Measurements from ENCODE around the gene ABCA7. TPM values are rescaled to one million over a fixed set of nuclear protein-coding genes. Genes with fewer than 3 reads are reported as not detected.

ABCA7 gene
- total and polyA plus RNA-seq, 2 of the 13 experiments (the other 11 are each of a cell fraction or from before 2014, with no cell fraction given): 4.4 to 32.4 TPM

DNA sequence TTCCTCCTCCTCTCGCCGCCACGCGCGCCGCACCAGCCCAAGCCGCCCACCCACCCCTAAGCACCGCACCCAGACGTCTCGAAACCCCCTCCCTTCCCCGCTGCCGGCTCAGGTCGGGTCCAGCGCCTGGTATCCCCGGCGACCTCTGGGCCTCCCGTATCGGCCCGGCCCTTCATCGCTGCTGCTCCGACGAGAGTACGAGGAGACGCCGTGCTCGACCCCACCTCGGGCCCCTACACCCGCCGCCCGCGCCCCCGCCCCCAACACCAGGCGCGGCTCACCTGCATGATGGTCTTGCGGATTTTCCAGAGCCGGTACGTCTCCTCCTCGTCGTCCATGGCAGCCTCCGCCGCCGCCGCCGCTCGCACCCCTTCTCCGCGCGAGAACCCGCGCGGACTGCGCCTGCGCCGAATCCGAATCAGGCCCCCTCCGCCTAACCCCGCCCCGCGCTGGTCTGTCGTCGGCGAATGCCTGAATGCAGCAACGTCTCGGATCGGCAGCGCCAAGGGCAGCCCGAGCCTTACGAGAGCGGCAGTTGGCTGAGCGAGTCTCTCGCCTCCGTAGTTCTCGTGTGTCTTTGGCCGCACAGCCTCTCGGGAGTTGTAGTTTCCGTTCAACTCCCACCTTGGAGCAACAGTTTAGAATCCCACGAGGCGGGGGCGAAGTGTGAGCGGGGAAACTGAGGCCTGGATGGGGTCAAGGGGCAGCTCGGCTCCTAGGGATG lies 55.2 kb downstream of the ABCA7 start, which contains the start of gene POLR2E (continued):
- TF ChIP-seq IRX3 (CRISPR knock-in tag; IDR thresholded peaks at IDR 0.05; ENCODE audit: borderline replicate concordance, low read depth) (no peak), ZNF782 (CRISPR knock-in tag; IDR thresholded peaks at IDR 0.05; ENCODE audit: borderline replicate concordance) (no peak), ZNF337 (CRISPR knock-in tag; IDR thresholded peaks at IDR 0.05; ENCODE audit: borderline replicate concordance, low read depth) (no peak), FOXO1 (CRISPR knock-in tag; IDR thresholded peaks at IDR 0.05) (peak; percentile 52), GZF1 (CRISPR knock-in tag; IDR thresholded peaks at IDR 0.05) (no peak), AGO2 (optimal IDR thresholded peaks at IDR 0.05; ENCODE audit: low read depth, low read length) (peak; percentile 39), GATAD1 (CRISPR knock-in tag; IDR thresholded peaks at IDR 0.05) (peak; percentile 96), SALL2 (CRISPR knock-in tag; IDR thresholded peaks at IDR 0.05) (no peak), SMAD9 (CRISPR knock-in tag; IDR thresholded peaks at IDR 0.05) (no peak), PAWR (CRISPR knock-in tag; IDR thresholded peaks at IDR 0.05; ENCODE audit: borderline replicate concordance) (no peak), ZSCAN22 (CRISPR knock-in tag; IDR thresholded peaks at IDR 0.05) (no peak), ADNP (CRISPR knock-in tag; IDR thresholded peaks at IDR 0.05) (no peak), ZNF724P (CRISPR knock-in tag; IDR thresholded peaks at IDR 0.05; ENCODE audit: borderline replicate concordance) (0 out of 2 replicates have a peak, but pooled peaks have one; percentile 49)
- TF ChIP-seq, protein P1, sequence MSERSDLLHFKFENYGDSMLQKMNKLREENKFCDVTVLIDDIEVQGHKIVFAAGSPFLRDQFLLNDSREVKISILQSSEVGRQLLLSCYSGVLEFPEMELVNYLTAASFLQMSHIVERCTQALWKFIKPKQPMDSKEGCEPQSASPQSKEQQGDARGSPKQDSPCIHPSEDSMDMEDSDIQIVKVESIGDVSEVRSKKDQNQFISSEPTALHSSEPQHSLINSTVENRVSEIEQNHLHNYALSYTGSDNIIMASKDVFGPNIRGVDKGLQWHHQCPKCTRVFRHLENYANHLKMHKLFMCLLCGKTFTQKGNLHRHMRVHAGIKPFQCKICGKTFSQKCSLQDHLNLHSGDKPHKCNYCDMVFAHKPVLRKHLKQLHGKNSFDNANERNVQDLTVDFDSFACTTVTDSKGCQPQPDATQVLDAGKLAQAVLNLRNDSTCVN (CRISPR knock-in tag; IDR thresholded peaks at IDR 0.05; ENCODE audit: borderline replicate concordance): peak; percentile 27; the same call in 1 of the 2 replicates
- TF ChIP-seq, protein P2, sequence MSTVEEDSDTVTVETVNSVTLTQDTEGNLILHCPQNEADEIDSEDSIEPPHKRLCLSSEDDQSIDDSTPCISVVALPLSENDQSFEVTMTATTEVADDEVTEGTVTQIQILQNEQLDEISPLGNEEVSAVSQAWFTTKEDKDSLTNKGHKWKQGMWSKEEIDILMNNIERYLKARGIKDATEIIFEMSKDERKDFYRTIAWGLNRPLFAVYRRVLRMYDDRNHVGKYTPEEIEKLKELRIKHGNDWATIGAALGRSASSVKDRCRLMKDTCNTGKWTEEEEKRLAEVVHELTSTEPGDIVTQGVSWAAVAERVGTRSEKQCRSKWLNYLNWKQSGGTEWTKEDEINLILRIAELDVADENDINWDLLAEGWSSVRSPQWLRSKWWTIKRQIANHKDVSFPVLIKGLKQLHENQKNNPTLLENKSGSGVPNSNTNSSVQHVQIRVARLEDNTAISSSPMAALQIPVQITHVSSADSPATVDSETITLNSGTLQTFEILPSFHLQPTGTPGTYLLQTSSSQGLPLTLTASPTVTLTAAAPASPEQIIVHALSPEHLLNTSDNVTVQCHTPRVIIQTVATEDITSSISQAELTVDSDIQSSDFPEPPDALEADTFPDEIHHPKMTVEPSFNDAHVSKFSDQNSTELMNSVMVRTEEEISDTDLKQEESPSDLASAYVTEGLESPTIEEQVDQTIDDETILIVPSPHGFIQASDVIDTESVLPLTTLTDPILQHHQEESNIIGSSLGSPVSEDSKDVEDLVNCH (CRISPR knock-in tag; IDR thresholded peaks at IDR 0.05): no peak
- TF ChIP-seq, protein P3, sequence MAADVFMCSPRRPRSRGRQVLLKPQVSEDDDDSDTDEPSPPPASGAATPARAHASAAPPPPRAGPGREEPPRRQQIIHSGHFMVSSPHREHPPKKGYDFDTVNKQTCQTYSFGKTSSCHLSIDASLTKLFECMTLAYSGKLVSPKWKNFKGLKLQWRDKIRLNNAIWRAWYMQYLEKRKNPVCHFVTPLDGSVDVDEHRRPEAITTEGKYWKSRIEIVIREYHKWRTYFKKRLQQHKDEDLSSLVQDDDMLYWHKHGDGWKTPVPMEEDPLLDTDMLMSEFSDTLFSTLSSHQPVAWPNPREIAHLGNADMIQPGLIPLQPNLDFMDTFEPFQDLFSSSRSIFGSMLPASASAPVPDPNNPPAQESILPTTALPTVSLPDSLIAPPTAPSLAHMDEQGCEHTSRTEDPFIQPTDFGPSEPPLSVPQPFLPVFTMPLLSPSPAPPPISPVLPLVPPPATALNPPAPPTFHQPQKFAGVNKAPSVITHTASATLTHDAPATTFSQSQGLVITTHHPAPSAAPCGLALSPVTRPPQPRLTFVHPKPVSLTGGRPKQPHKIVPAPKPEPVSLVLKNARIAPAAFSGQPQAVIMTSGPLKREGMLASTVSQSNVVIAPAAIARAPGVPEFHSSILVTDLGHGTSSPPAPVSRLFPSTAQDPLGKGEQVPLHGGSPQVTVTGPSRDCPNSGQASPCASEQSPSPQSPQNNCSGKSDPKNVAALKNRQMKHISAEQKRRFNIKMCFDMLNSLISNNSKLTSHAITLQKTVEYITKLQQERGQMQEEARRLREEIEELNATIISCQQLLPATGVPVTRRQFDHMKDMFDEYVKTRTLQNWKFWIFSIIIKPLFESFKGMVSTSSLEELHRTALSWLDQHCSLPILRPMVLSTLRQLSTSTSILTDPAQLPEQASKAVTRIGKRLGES (CRISPR knock-in tag; IDR thresholded peaks at IDR 0.05; ENCODE audit: borderline replicate concordance): no peak
- TF ChIP-seq, protein P4, sequence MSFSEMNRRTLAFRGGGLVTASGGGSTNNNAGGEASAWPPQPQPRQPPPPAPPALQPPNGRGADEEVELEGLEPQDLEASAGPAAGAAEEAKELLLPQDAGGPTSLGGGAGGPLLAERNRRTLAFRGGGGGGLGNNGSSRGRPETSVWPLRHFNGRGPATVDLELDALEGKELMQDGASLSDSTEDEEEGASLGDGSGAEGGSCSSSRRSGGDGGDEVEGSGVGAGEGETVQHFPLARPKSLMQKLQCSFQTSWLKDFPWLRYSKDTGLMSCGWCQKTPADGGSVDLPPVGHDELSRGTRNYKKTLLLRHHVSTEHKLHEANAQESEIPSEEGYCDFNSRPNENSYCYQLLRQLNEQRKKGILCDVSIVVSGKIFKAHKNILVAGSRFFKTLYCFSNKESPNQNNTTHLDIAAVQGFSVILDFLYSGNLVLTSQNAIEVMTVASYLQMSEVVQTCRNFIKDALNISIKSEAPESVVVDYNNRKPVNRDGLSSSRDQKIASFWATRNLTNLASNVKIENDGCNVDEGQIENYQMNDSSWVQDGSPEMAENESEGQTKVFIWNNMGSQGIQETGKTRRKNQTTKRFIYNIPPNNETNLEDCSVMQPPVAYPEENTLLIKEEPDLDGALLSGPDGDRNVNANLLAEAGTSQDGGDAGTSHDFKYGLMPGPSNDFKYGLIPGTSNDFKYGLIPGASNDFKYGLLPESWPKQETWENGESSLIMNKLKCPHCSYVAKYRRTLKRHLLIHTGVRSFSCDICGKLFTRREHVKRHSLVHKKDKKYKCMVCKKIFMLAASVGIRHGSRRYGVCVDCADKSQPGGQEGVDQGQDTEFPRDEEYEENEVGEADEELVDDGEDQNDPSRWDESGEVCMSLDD (CRISPR knock-in tag; IDR thresholded peaks at IDR 0.05; ENCODE audit: borderline replicate concordance): no peak
- TF ChIP-seq, protein P5, sequence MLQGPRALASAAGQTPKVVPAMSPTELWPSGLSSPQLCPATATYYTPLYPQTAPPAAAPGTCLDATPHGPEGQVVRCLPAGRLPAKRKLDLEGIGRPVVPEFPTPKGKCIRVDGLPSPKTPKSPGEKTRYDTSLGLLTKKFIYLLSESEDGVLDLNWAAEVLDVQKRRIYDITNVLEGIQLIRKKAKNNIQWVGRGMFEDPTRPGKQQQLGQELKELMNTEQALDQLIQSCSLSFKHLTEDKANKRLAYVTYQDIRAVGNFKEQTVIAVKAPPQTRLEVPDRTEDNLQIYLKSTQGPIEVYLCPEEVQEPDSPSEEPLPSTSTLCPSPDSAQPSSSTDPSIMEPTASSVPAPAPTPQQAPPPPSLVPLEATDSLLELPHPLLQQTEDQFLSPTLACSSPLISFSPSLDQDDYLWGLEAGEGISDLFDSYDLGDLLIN (CRISPR knock-in tag; IDR thresholded peaks at IDR 0.05; ENCODE audit: borderline replicate concordance): no peak

Measured in HepG2 (cell line).